ENCODE data around the gene SETD2.

GRCh38 chr3:47143068-47143467 is 20.8 kb downstream of the SETD2 start:
- TF ChIP-seq CTCF (IDR thresholded peaks at IDR 0.05; ENCODE audit: low read depth, low read length) (no peak), EZH2phosphoT487 (IDR thresholded peaks at IDR 0.05; ENCODE audit: low read depth) (no peak)
